Lower lobe of right lung (tissue), 2 donors: ENCODE results near the gene PPIL1. TPM values are rescaled to one million over a fixed set of nuclear protein-coding genes. Genes with fewer than 3 reads are reported as not detected.

Experiments used
- ATAC-seq, 2 donors: fragments of 200-7000 bp; cut with Tn5 transposase; one replicate each; pipeline ENCODE4 v1.9.1; 2020 to 2022; ENCODE audit warnings: mild to moderate bottlenecking in 2 of 2, moderate library complexity in 2 of 2
- DNase-seq: peaks from one replicate; pipeline ENCODE4 v3.0.0-alpha.2; 2020
- H3K27ac ChIP-seq: fragments of 200-600 bp; one replicate; pipeline ENCODE4 v1.8.0; 2022
- H3K27me3 ChIP-seq: fragments of 200-600 bp; one replicate; pipeline ENCODE4 v1.8.0; 2022; ENCODE audit warnings: low read depth
- H3K36me3 ChIP-seq: fragments of 200-600 bp; one replicate; pipeline ENCODE4 v1.8.0; 2022; ENCODE audit warnings: mild to moderate bottlenecking
- H3K4me1 ChIP-seq: fragments of 200-600 bp; one replicate; pipeline ENCODE4 v1.8.0; 2022
- H3K4me3 ChIP-seq: fragments of 200-600 bp; one replicate; pipeline ENCODE4 v1.8.0; 2022; ENCODE audit warnings: mild to moderate bottlenecking
- H3K9me3 ChIP-seq: fragments of 200-600 bp; one replicate; pipeline ENCODE4 v1.8.0; 2022
- intact Hi-C: fragments of 100-400 bp; cut with DNase I; formaldehyde crosslinking; loops from one replicate; pipeline ENCODE4 v1.11.0; 2022
- total RNA-seq: library from RNA; stranded (reverse); fragmentation: NEBNext Ultra II Directional; extraction: Animal tissue kit (Norgen Biotek cat#: 25700); gene quantifications from one replicate; pipeline ENCODE4 v1.2.1, GENCODE V29; 2021
- TF ChIP-seq, protein P1 (sequence below): fragments of 200-600 bp; IDR thresholded peaks from one replicate; pipeline ENCODE4 v1.8.0; 2022; ENCODE audit warnings: antibody characterized with exemption, mild to moderate bottlenecking
- donor health status: DM: no; HTN: yes; CAD: no; lungs with severe emphysema.

PPIL1 gene
- total RNA-seq, 1 donor from 2014 or later: 14.4 TPM

DNA sequence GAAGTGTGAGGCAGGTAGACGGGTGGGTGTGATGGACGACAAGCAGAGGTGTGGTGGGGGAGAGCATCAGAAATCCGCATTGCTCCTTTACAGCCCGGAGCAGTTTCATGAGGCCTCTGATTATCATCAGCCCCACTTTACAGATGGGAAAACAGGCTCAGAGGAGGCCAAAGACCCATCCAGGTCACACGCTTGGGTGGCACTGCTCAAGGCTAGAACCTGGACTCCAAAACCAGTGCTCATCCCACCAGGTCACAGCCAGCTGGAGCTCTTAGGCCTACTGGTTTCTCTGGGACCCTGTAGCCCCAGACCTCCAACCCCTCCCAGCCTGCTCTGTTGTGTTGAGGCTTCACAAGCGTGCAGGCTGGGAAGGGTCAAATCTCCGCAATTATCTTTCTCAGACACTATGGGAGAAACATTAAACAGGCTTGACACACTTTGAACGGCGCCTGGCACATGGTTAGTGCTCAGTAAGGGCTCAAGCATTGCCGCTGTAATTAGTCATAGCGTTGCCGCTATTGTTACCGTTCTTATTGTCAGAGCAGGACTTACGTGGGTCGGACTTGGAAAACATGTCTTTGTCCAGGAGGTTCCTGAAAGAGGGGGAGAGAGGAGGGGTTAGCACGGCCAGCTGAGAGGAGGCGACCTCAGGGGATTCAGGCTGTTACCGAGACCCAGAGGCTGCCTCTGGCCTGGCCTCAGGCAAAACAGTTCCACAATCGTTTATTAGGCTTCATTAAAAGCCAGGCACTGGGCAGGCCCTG is 51.9 kb downstream of the PPIL1 start:
- H3K4me3 ChIP-seq: no peak overlapping the region
- H3K27me3 ChIP-seq: no peaks in the 10 kb centered on the region
- H3K27ac ChIP-seq: no peak overlapping the region
- DNase-seq (no peak), ATAC-seq (peak in 1 of 2 donors; percentile 27)
- TF ChIP-seq, protein P1, sequence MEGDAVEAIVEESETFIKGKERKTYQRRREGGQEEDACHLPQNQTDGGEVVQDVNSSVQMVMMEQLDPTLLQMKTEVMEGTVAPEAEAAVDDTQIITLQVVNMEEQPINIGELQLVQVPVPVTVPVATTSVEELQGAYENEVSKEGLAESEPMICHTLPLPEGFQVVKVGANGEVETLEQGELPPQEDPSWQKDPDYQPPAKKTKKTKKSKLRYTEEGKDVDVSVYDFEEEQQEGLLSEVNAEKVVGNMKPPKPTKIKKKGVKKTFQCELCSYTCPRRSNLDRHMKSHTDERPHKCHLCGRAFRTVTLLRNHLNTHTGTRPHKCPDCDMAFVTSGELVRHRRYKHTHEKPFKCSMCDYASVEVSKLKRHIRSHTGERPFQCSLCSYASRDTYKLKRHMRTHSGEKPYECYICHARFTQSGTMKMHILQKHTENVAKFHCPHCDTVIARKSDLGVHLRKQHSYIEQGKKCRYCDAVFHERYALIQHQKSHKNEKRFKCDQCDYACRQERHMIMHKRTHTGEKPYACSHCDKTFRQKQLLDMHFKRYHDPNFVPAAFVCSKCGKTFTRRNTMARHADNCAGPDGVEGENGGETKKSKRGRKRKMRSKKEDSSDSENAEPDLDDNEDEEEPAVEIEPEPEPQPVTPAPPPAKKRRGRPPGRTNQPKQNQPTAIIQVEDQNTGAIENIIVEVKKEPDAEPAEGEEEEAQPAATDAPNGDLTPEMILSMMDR: no peak
- no peaks in the 10 kb centered on the region for H3K36me3 ChIP-seq
- H3K4me1 ChIP-seq: peaks cover 13% of the 10 kb centered on the region
- intact Hi-C loops: no loop called here
- no peaks in the 10 kb centered on the region for H3K9me3 ChIP-seq

DNA sequence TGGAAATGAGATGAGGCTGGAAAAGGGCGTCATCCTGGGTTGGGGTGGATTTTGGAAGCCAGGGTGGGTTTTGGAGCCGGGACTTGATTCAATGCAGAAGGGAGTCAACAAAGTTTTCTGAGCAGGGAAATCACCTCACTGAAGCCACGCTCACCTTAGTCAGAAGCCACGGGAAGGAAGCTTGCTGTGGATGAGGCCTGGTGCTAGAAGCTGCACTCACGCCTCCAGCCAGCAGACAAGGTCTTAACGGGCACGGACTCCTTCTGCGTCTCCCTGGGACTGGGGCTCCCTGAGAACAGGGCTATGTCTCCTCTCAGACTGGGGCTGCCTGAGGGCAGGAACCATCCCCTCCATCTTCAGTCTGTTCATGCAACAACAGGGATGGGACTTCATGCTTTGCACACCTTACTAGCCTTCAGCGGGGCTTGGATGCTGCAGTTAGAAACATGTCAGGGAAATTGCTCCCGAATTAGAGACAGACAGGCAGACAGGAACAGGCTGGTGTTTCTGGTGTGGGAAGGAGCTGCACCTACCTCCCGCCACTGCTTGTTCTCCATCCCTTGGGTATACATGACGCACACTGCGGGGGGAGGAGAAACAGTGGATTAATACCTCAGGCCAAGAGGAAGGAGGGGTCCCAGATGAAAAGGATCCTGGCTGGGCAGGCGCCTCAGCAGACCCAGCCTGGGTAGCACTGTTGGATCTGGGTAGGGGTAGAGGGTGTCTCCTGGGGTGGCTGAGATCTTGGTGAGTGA is 52.8 kb downstream of the PPIL1 start:
- TF ChIP-seq, protein P1: no peak

DNA sequence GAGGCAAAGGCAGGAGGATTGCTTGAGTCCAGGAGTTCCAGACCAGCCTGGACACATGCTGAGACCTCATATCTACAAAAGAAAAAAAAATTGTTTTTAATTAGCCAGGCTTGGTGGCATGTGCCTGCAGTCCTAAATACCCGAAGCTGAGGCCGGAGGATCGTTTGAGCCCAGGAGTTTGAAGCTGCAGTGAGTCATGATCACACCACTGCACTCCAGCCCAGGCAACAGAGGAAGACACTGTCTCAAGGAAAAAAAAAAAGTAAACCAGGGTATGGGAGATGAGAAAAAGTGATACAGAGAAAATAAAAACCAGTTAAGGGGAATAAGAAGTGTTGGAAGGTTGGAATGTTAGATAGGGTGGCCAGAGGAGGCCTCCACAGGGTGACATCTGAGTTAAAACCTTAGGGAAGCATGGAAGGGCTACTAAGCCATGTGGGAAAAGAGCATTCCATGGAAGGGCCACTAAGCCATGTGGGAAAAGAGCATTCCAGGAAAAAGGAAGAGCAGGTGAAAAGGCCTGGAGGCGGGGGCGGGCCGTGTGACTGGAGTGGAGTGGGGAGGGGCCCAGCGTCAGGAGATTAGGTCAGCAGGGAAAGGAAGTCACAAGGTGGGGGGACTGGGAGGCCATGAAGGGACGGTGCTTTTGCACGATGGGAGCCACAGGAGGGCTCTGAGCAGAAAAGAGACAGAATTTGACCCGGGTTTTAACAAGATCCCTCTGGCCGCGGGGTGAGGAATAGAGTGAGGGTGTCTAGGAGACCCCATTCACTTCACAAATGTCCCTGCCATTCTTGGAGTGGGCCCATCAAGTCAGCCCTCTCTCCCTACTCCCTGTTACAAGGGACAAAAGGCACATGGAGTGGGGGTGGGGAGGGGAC is 53.7 kb downstream of the PPIL1 start:
- intact Hi-C loops: no loop called here
- no peak overlapping the region for H3K4me3 ChIP-seq
- no peaks in the 10 kb centered on the region for H3K27me3 ChIP-seq
- no peak for DNase-seq
- H3K4me1 ChIP-seq: no peaks in the 10 kb centered on the region
- H3K27ac ChIP-seq: no peak overlapping the region
- H3K36me3 ChIP-seq: no peaks in the 10 kb centered on the region
- no peaks in the 10 kb centered on the region for H3K9me3 ChIP-seq
- TF ChIP-seq, protein P1: no peak
- ATAC-seq: no peak

More for the DNA sequence above, 52.8 kb downstream of the PPIL1 start:
- Histone ChIP-seq H3K4me3 (no peak overlapping the region), H3K4me1 (peaks cover 4% of the 10 kb centered on the region), H3K27ac (no peak overlapping the region), H3K9me3 (no peaks in the 10 kb centered on the region), H3K36me3 (no peaks in the 10 kb centered on the region), H3K27me3 (no peaks in the 10 kb centered on the region)
- DNase-seq (no peak), ATAC-seq (no peak)
- intact Hi-C loops: no loop called here

DNA sequence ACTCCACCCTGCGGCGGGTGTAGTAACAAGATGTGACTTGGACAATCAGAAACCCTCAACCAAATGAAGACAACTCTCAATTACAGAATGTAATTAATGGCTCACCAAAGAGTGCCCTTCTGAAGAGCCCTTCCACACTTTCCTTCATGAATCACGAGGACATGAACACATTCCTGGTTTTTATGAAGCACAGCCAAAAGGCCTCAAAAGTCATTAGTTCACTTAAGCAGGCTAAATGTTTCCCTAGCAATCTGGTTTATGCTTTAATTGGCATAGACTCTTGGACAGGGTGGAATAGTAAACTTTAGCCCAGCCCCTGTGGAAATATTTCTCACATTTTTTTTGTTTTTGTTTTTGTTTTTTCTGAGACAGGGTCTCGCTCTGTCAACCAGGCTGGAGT is 55.8 kb downstream of the PPIL1 start:
- Histone ChIP-seq H3K27ac (no peak overlapping the region), H3K9me3 (no peaks in the 10 kb centered on the region), H3K27me3 (no peaks in the 10 kb centered on the region), H3K4me1 (no peaks in the 10 kb centered on the region), H3K36me3 (no peaks in the 10 kb centered on the region), H3K4me3 (no peak overlapping the region)
- DNase-seq: no peak
- TF ChIP-seq, protein P1: no peak
- ATAC-seq: no peak
- intact Hi-C loops: no loop called here

DNA sequence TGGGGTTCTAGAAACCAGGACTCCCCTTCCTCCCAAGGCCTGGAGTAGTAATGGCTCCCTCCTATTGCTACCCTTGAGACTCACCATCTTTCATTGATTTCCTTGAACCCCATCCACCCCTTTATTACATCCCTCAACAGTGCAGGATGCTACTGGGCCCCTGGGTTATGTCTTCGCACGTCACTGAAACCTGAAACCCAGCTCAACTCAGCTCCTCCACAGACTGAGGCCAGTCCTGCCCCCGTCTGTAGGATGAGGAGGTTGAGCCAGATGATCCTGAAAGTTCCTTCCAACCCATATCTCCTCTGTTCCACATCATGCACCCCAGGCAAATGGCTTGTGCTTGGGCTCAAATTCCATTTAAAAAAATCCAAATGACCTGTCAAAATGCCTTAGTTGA is 56.8 kb downstream of the PPIL1 start:
- Histone ChIP-seq H3K27me3 (no peaks in the 10 kb centered on the region), H3K4me1 (no peaks in the 10 kb centered on the region), H3K9me3 (no peaks in the 10 kb centered on the region), H3K36me3 (no peaks in the 10 kb centered on the region), H3K4me3 (no peak overlapping the region), H3K27ac (no peak overlapping the region)
- DNase-seq (no peak), ATAC-seq (no peak)
- TF ChIP-seq, protein P1: no peak
- intact Hi-C loops: no loop called here
